H1 (cell line): ENCODE measurements around the gene TTC28. TPM values are rescaled to one million over a fixed set of nuclear protein-coding genes. Genes with fewer than 3 reads are reported as not detected.

Experiments
- CTCF ChIA-PET: fragments of 300-600 bp; sonication (Branson Sonifier 250); formaldehyde crosslinking; loops from one replicate; lab custom pipeline; 2021; ENCODE audit not compliant: partially characterized antibody; lab: Charles Lee
- POLR2A ChIA-PET: fragments of 300-600 bp; sonication (Branson Sonifier 250); formaldehyde crosslinking; loops from one replicate; lab custom pipeline; 2021; ENCODE audit warnings: inconsistent platforms; ENCODE audit not compliant: partially characterized antibody; lab: Charles Lee
- DNase-seq, 2 experiments: peaks; one replicate each; pipeline versions ENCODE4 v3.0.0 to v3.0.0-alpha.2; 2010 to 2022; ENCODE audit warnings: low spot score in 2 of 2, low read depth in 1 of 2, mixed read lengths in 1 of 2
- FAIRE-seq: peaks from 2 replicates; lab custom pipeline; 2011; peaks lifted over from hg19 to GRCh38; lab: Jason Lieb, UNC
- H2AFZ ChIP-seq: 2 replicates; pipeline ENCODE4 v1.8.1; 2012; ENCODE audit warnings: low read length, inconsistent platforms
- H2AK5ac ChIP-seq: 2 replicates; pipeline ENCODE4 v1.6.1; 2013; ENCODE audit warnings: low read depth, low read length
- H2BK120ac ChIP-seq: replicated peaks from 2 replicates; pipeline ENCODE3; 2013; ENCODE audit warnings: low read depth, low read length, inconsistent platforms
- H2BK12ac ChIP-seq: 2 replicates; pipeline ENCODE4 v1.6.1; 2013; ENCODE audit warnings: low read depth, low read length
- H2BK15ac ChIP-seq: 2 replicates; pipeline ENCODE4 v1.6.1; 2013; ENCODE audit warnings: low read length
- H2BK20ac ChIP-seq: 2 replicates; pipeline ENCODE4 v1.6.1; 2013; ENCODE audit warnings: low read length
- H2BK5ac ChIP-seq: 2 replicates; pipeline ENCODE4 v1.6.1; 2013; ENCODE audit warnings: low read depth, low read length
- H3K14ac ChIP-seq: 2 replicates; pipeline ENCODE4 v1.6.1; 2013; ENCODE audit warnings: inconsistent platforms; ENCODE audit not compliant: insufficient read length
- H3K18ac ChIP-seq: 2 replicates; pipeline ENCODE4 v1.6.1; 2013; ENCODE audit warnings: low read length; ENCODE audit errors: extremely low read depth
- H3K23ac ChIP-seq: 2 replicates; pipeline ENCODE4 v1.6.1; 2013; ENCODE audit warnings: inconsistent platforms; ENCODE audit not compliant: insufficient read length
- H3K23me2 ChIP-seq: 2 replicates; pipeline ENCODE4 v1.6.1; 2013; ENCODE audit warnings: low read depth, low read length
- H3K27ac ChIP-seq: 2 replicates; pipeline ENCODE4 v1.6.1; 2011; ENCODE audit warnings: low read depth, low read length, inconsistent platforms
- H3K27me3 ChIP-seq, 4 experiments: replicated peaks in 1 of 4; 1 replicate in 1 of 4; 2 replicates in 3 of 4; pipeline versions ENCODE4 v1.6.1 to v1.8.1; 2011 to 2013; ENCODE audit warnings: low read length in 3 of 4, mild to moderate bottlenecking in 3 of 4, inconsistent platforms in 2 of 4, mixed read lengths in 2 of 4, moderate library complexity in 1 of 4; ENCODE audit not compliant: control insufficient read depth in 3 of 4, insufficient read depth in 3 of 4; ENCODE audit errors: extremely low read depth in 1 of 4
- H3K36me3 ChIP-seq, 4 experiments: 2 replicates each; pipeline versions ENCODE4 v1.6.1 to v1.8.1; 2011 to 2013; ENCODE audit warnings: mild to moderate bottlenecking in 4 of 4, low read length in 3 of 4, moderate library complexity in 2 of 4, control low read depth in 1 of 4, inconsistent platforms in 1 of 4; ENCODE audit not compliant: insufficient read depth in 4 of 4, control insufficient read depth in 2 of 4
- H3K4ac ChIP-seq: replicated peaks from 2 replicates; pipeline ENCODE3; 2013; ENCODE audit warnings: low read length, low read depth, mixed read lengths, inconsistent platforms; ENCODE audit not compliant: insufficient read length
- H3K4me1 ChIP-seq, 4 experiments: replicated peaks in 1 of 4; 1 replicate in 1 of 4; 2 replicates in 3 of 4; pipeline versions ENCODE4 v1.6.1 to v1.8.1; 2011 to 2013; ENCODE audit warnings: low read length in 3 of 4, inconsistent platforms in 2 of 4, mixed read lengths in 1 of 4; ENCODE audit not compliant: insufficient read depth in 4 of 4, control insufficient read depth in 3 of 4
- H3K4me2 ChIP-seq, 2 experiments: 2 replicates each; pipeline versions ENCODE4 v1.6.1 to v1.8.1; 2011 to 2013; ENCODE audit warnings: low read depth in 2 of 2, low read length in 2 of 2, control low read depth in 1 of 2, inconsistent platforms in 1 of 2, mild to moderate bottlenecking in 1 of 2; ENCODE audit not compliant: insufficient read depth in 1 of 2
- H3K4me3 ChIP-seq, 4 experiments: fragments of 200-600, 300-600 bp in 1 of 4; sonication (generic), shearing (Covaris generic), sonication (Bioruptor Twin) in 1 of 4; 2 replicates each; pipeline versions ENCODE4 v1.5.1 to v1.8.1; 2011 to 2016; ENCODE audit warnings: low read length in 4 of 4, low read depth in 3 of 4, control low read depth in 2 of 4, inconsistent platforms in 2 of 4, mild to moderate bottlenecking in 2 of 4, mixed read lengths in 1 of 4, moderate library complexity in 1 of 4; ENCODE audit not compliant: insufficient read depth in 2 of 4; ENCODE audit errors: extremely low read depth in 1 of 4
- H3K56ac ChIP-seq: replicated peaks from 2 replicates; pipeline ENCODE3; 2013; ENCODE audit warnings: low read depth, mild to moderate bottlenecking, mixed read lengths, low read length, inconsistent platforms; ENCODE audit not compliant: insufficient read length
- H3K79me1 ChIP-seq: 2 replicates; pipeline ENCODE4 v1.6.1; 2013; ENCODE audit warnings: low read depth, low read length, control low read depth
- H3K79me2 ChIP-seq, 2 experiments: 2 replicates each; pipeline versions ENCODE4 v1.6.1 to v1.8.1; 2012 to 2013; ENCODE audit warnings: low read length in 2 of 2, mild to moderate bottlenecking in 2 of 2, inconsistent platforms in 1 of 2; ENCODE audit not compliant: insufficient read depth in 2 of 2, control insufficient read depth in 1 of 2
- H3K9ac ChIP-seq, 4 experiments: replicated peaks in 1 of 4; 1 replicate in 1 of 4; 2 replicates in 3 of 4; pipeline versions ENCODE4 v1.6.1 to v1.8.1; 2011 to 2013; ENCODE audit warnings: low read depth in 3 of 4, low read length in 3 of 4, control low read depth in 2 of 4, mild to moderate bottlenecking in 2 of 4, moderate library complexity in 2 of 4, inconsistent platforms in 1 of 4; ENCODE audit errors: extremely low read depth in 1 of 4
- H3K9me3 ChIP-seq, 2 experiments: 2 replicates each; pipeline versions ENCODE4 v1.6.1 to v1.8.1; 2012 to 2013; ENCODE audit warnings: mild to moderate bottlenecking in 2 of 2, moderate library complexity in 2 of 2, control low read depth in 1 of 2, inconsistent platforms in 1 of 2, low read depth in 1 of 2, low read length in 1 of 2, mixed read lengths in 1 of 2; ENCODE audit not compliant: insufficient read depth in 2 of 2
- H4K20me1 ChIP-seq, 2 experiments: replicated peaks in 1 of 2; 2 replicates each; pipeline versions ENCODE3 to v1.8.1; 2011 to 2013; ENCODE audit warnings: inconsistent platforms in 2 of 2, low read length in 2 of 2, mild to moderate bottlenecking in 1 of 2; ENCODE audit not compliant: insufficient read depth in 2 of 2, control insufficient read depth in 1 of 2
- H4K5ac ChIP-seq: 2 replicates; pipeline ENCODE4 v1.6.1; 2013; ENCODE audit warnings: low read length, low read depth, mixed read lengths, inconsistent platforms; ENCODE audit not compliant: insufficient read length
- H4K8ac ChIP-seq: 2 replicates; pipeline ENCODE4 v1.8.0; 2013; ENCODE audit warnings: mild to moderate bottlenecking, moderate library complexity, low read length, inconsistent platforms; ENCODE audit not compliant: insufficient read depth; ENCODE audit errors: extremely low read depth
- H4K91ac ChIP-seq: replicated peaks from 2 replicates; pipeline ENCODE3; 2013; ENCODE audit warnings: low read length, mixed read lengths, inconsistent platforms; ENCODE audit not compliant: insufficient read length
- CBX5 ChIP-seq: fragments of 300-800, 300-1000 bp; sonication (generic); IDR thresholded peaks from 2 replicates; pipeline ENCODE4 v1.7.1; 2016; ENCODE audit warnings: antibody characterized with exemption, low read length, low read depth
- CBX8 ChIP-seq: fragments of 300-800, 300-1000 bp; sonication (generic); IDR thresholded peaks from 2 replicates; pipeline ENCODE4 v1.7.1; 2016; ENCODE audit warnings: low read depth, low read length, borderline replicate concordance
- HDAC6 ChIP-seq: IDR thresholded peaks from one replicate; pipeline ENCODE4 v1.7.1; 2012; ENCODE audit warnings: low read depth, mild to moderate bottlenecking, inconsistent platforms, low read length, moderate library complexity
- JUN ChIP-seq: IDR thresholded peaks from 2 replicates; pipeline ENCODE4 v1.6.1; 2011; ENCODE audit warnings: low read depth, mild to moderate bottlenecking, improper control_type of control experiment, low read length
- JUND ChIP-seq: IDR thresholded peaks from 2 replicates; pipeline ENCODE4 v1.6.1; 2011; ENCODE audit warnings: mild to moderate bottlenecking, improper control_type of control experiment, low read length
- MAFK ChIP-seq: IDR thresholded peaks from 2 replicates; pipeline ENCODE4 v1.6.1; 2012; ENCODE audit warnings: low read depth, mild to moderate bottlenecking, improper control_type of control experiment, low read length
- SIN3A ChIP-seq, 2 experiments: IDR thresholded peaks in 1 of 2; conservative IDR thresholded peaks in 1 of 2; 2 replicates each; pipeline ENCODE4 v1.6.1; 2011 to 2012; ENCODE audit warnings: low read length in 2 of 2, improper control_type of control experiment in 1 of 2, low read depth in 1 of 2, mild to moderate bottlenecking in 1 of 2
- SIX5 ChIP-seq: IDR thresholded peaks from 2 replicates; pipeline ENCODE4 v1.6.1; 2011; ENCODE audit warnings: mild to moderate bottlenecking, low read depth, low read length
- SP2 ChIP-seq: IDR thresholded peaks from 2 replicates; pipeline ENCODE4 v1.6.1; 2012; ENCODE audit warnings: mild to moderate bottlenecking, low read length, inconsistent platforms
- WGBS, 2 experiments: shearing (Covaris generic) in 1 of 2; methylation state at CpG; one replicate each; pipeline versions ENCODE4 v1.1.6 to v1.1.7; 2013 to 2015; ENCODE audit warnings: low lambda C conversion rate in 2 of 2, mixed read lengths in 2 of 2, inconsistent platforms in 1 of 2, low coverage in 1 of 2, missing lambda C conversion rate in 1 of 2; ENCODE audit not compliant: insufficient replicate concordance in 2 of 2, insufficient coverage in 1 of 2, insufficient read length in 1 of 2; ENCODE audit errors: extremely low coverage in 1 of 2, missing lambda C conversion rate in 1 of 2; 5-methylcytosine and 5-hydroxymethylcytosine counted together
- polyA plus RNA-seq, 7 experiments: library from polyadenylated mRNA; depleted of rRNA in 3 of 7; stranded (reverse) in 5 of 7; unstranded in 2 of 7; fragments of >200 nt in 5 of 7; fragments of 200-250 nt in 2 of 7; gene quantifications; 1 replicate in 5 of 7; 2 replicates in 1 of 7; 4 replicates in 1 of 7; pipeline versions ENCODE4 v1.2.1 to v1.2.3, GENCODE V29; 2011 to 2013; ENCODE audit warnings: missing spikeins in 2 of 7, mixed read lengths in 2 of 7
- total RNA-seq: library from RNA; stranded (reverse); fragmentation: NEBNext Ultra II Directional; extraction: Animal tissue kit (Norgen Biotek cat#: 25700); gene quantifications from 2 replicates; pipeline ENCODE4 v1.2.1, GENCODE V29; 2021
- TF ChIP-seq, protein P1 (sequence below): IDR thresholded peaks from 2 replicates; pipeline ENCODE4 v1.6.1; 2011; ENCODE audit warnings: low read length, improper control_type of control experiment

Gene TTC28
- total and polyA plus RNA-seq, 2 of the 8 experiments (the other 6 are each of a cell fraction or from before 2014, with no cell fraction given): 2.6 to 12.6 TPM

DNA sequence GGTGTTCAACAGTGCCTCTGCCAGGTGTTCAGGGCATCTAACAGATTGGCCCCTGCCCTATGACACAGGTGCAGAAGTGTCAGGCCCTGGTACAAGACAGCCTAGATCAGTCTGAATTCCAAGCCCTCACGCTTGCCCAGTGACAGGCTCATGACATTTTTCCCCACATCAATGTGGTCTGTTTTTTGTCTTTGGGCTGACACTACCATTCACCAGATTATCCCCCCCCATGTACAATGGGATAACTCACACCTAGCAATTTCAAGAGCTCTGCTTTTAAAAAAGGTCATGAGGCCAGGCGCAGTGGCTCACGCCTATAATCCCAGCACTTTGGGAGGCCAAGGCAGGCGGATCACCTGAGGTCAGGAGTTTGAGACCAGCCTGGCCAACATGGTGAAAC lies 605.1 kb downstream of the TTC28 start:
- H4K20me1 ChIP-seq: no peaks in the 10 kb centered on the region
- H3K79me2 ChIP-seq: no peaks in the 10 kb centered on the region
- H3K27ac ChIP-seq: no peak overlapping the region
- no peak for TF ChIP-seq MAFK
- no peak for TF ChIP-seq JUND
- TF ChIP-seq JUN: no peak
- TF ChIP-seq, protein P1, sequence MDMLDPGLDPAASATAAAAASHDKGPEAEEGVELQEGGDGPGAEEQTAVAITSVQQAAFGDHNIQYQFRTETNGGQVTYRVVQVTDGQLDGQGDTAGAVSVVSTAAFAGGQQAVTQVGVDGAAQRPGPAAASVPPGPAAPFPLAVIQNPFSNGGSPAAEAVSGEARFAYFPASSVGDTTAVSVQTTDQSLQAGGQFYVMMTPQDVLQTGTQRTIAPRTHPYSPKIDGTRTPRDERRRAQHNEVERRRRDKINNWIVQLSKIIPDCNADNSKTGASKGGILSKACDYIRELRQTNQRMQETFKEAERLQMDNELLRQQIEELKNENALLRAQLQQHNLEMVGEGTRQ: no peak
- TF ChIP-seq SP2: no peak
- TF ChIP-seq HDAC6: no peak
- TF ChIP-seq SIX5: no peak
- TF ChIP-seq CBX5: no peak
- no peak for TF ChIP-seq SIN3A (conservative IDR thresholded peaks at IDR 0.05 in 1 of 2, IDR thresholded peaks at IDR 0.05 in 1 of 2; ENCODE audit: low read depth in 1 of 2, low read length in 2 of 2)
- no peak for TF ChIP-seq CBX8
- TF ChIP-seq, all 59 proteins: peak for 0
- Histone ChIP-seq H3K23me2 (no peaks in the 10 kb centered on the region; the same call in 1 of the 2 replicates), H2AK5ac (no peak overlapping the region), H2BK5ac (no peak overlapping the region), H3K9ac (no peak overlapping the region), H3K4me3 (no peak overlapping the region), H3K79me1 (no peaks in the 10 kb centered on the region), H3K4me1 (no peaks in the 10 kb centered on the region), H2AFZ (no peak overlapping the region), H2BK120ac (no peak overlapping the region), H2BK15ac (no peak overlapping the region), H3K27me3 (no peaks in the 10 kb centered on the region), H2BK12ac (no peak overlapping the region), H3K9me3 (no peaks in the 10 kb centered on the region), H3K56ac (no peak overlapping the region), H3K23ac (no peak overlapping the region), H3K4ac (no peak overlapping the region), H3K14ac (no peak overlapping the region), H2BK20ac (no peak overlapping the region), H4K91ac (no peak overlapping the region), H4K5ac (no peak overlapping the region), H3K4me2 (no peak overlapping the region), H3K36me3 (no peaks in the 10 kb centered on the region), H3K18ac (no peak overlapping the region), H4K8ac (no peak overlapping the region)
- DNase-seq (no peak), FAIRE-seq (no peak)
- 94% methylated on average over 4 of the region's 4 CpGs; no CpG with 5 or more reads in 1 of the 2 experiments for WGBS, 2 experiments
- POLR2A ChIA-PET: no interaction called here
- CTCF ChIA-PET: interaction anchor here (0.6 to 1.0 kb wide), 4 partner anchors 8 to 54 kb away, joined by 3 to 4 read pairs (median 3); no protein-coding TSS in a partner anchor
